ENCODE measurements around the gene PEX6. TPM values are rescaled to one million over a fixed set of nuclear protein-coding genes. Genes with fewer than 3 reads are reported as not detected.

Gene PEX6
- total RNA-seq, 1 experiment from 2014 or later, result 26.1 TPM

- ChIA-PET CTCF (no interaction called here), POLR2A (ENCODE audit: low non-redundant PET) (no interaction called here)
- Histone ChIP-seq H3K9me3 (ENCODE audit: low read depth, low read length, poor library complexity, severe bottlenecking) (no peaks in the 10 kb centered on the region), H3K4me1 (ENCODE audit: insufficient read depth, low read length, poor library complexity, severe bottlenecking) (peaks cover 7% of the 10 kb centered on the region), H3K36me3 (ENCODE audit: insufficient read depth, low read length, poor library complexity, severe bottlenecking) (peaks cover 58% of the 10 kb centered on the region), H3K27ac (ENCODE audit: low read depth, low read length, poor library complexity, severe bottlenecking) (no peak overlapping the region), H3K27me3 (replicated peaks; ENCODE audit: insufficient read depth, low read depth, low read length, poor library complexity) (no peaks in the 10 kb centered on the region), H3K4me3 (ENCODE audit: low read depth, low read length, poor library complexity, severe bottlenecking) (no peak overlapping the region)
- TF ChIP-seq, protein P1, sequence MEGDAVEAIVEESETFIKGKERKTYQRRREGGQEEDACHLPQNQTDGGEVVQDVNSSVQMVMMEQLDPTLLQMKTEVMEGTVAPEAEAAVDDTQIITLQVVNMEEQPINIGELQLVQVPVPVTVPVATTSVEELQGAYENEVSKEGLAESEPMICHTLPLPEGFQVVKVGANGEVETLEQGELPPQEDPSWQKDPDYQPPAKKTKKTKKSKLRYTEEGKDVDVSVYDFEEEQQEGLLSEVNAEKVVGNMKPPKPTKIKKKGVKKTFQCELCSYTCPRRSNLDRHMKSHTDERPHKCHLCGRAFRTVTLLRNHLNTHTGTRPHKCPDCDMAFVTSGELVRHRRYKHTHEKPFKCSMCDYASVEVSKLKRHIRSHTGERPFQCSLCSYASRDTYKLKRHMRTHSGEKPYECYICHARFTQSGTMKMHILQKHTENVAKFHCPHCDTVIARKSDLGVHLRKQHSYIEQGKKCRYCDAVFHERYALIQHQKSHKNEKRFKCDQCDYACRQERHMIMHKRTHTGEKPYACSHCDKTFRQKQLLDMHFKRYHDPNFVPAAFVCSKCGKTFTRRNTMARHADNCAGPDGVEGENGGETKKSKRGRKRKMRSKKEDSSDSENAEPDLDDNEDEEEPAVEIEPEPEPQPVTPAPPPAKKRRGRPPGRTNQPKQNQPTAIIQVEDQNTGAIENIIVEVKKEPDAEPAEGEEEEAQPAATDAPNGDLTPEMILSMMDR (conservative IDR thresholded peaks at IDR 0.05; ENCODE audit: low read depth, low read length), result peak; percentile 61
- TF ChIP-seq EZH2 (IDR thresholded peaks at IDR 0.05; ENCODE audit: borderline replicate concordance, low read depth, low read length, poor library complexity, severe bottlenecking), result no peak
- no TSS peak for BruUV-seq (replicated peaks)
- peak; percentile 66 for DNase-seq (ENCODE audit: low spot score)
- intact Hi-C loops (cut with micrococcal nuclease; ENCODE audit: unreplicated experiment), result loop anchor here (1.0 kb wide), 1 partner anchor 134 kb away; no protein-coding TSS in a partner anchor
These were observed 30.1 kb upstream of the PEX6 start for GRCh38 chr6:43009124-43009523.

DNA sequence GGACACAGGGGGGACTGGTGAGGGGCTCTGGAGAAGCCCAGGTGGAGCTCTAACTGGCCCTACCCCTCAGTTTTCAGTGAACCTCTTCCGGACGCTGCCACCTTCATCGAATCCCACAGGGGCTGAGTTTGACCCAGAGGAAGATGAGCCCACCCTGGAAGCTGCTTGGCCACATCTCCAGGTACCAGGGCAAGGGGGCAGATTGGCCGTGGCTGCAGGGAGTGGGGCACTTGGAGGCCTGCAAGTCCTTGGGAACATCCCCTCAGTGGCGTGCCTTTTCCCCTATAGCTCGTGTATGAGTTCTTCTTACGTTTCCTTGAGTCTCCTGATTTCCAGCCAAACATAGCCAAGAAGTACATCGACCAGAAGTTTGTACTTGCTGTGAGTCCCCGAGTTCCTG, 28.1 kb upstream of the PEX6 start:
- no peaks in the 10 kb centered on the region for H3K9me3 ChIP-seq (ENCODE audit: low read depth, low read length, poor library complexity, severe bottlenecking)
- no peak for DNase-seq (ENCODE audit: low spot score)
- no peak for TF ChIP-seq EZH2 (IDR thresholded peaks at IDR 0.05; ENCODE audit: borderline replicate concordance, low read depth, low read length, poor library complexity, severe bottlenecking)
- TF ChIP-seq, protein P1 (conservative IDR thresholded peaks at IDR 0.05; ENCODE audit: low read depth, low read length), result no peak
- intact Hi-C loops (cut with micrococcal nuclease; ENCODE audit: unreplicated experiment), result no loop called here
- POLR2A ChIA-PET (ENCODE audit: low non-redundant PET), result interaction anchor here (0.7 kb wide), 1 partner anchor 118 kb away, joined by 3 read pairs; no protein-coding TSS in a partner anchor
- no peak overlapping the region for H3K27ac ChIP-seq (ENCODE audit: low read depth, low read length, poor library complexity, severe bottlenecking)
- no peaks in the 10 kb centered on the region for H3K27me3 ChIP-seq (replicated peaks; ENCODE audit: insufficient read depth, low read depth, low read length, poor library complexity)
- H3K4me1 ChIP-seq (ENCODE audit: insufficient read depth, low read length, poor library complexity, severe bottlenecking), result no peaks in the 10 kb centered on the region
- BruUV-seq (replicated peaks), result no TSS peak
- CTCF ChIA-PET, result interaction anchor here (0.5 kb wide), 1 partner anchor 149 kb away, joined by 5 read pairs; no protein-coding TSS in a partner anchor
- peaks cover 52% of the 10 kb centered on the region for H3K36me3 ChIP-seq (ENCODE audit: insufficient read depth, low read length, poor library complexity, severe bottlenecking)
- H3K4me3 ChIP-seq (ENCODE audit: low read depth, low read length, poor library complexity, severe bottlenecking), result no peak overlapping the region

- ChIA-PET POLR2A (ENCODE audit: low non-redundant PET) (interaction anchor here (0.7 kb wide), 1 partner anchor 118 kb away, joined by 3 read pairs; no protein-coding TSS in a partner anchor), CTCF (interaction anchor here (0.5 kb wide), 1 partner anchor 1398 kb away, joined by 4 read pairs; no protein-coding TSS in a partner anchor)
- DNase-seq (ENCODE audit: low spot score), result no peak
- intact Hi-C loops (cut with micrococcal nuclease; ENCODE audit: unreplicated experiment), result no loop called here
- Histone ChIP-seq H3K4me3 (ENCODE audit: low read depth, low read length, poor library complexity, severe bottlenecking) (no peak overlapping the region), H3K9me3 (ENCODE audit: low read depth, low read length, poor library complexity, severe bottlenecking) (no peaks in the 10 kb centered on the region), H3K4me1 (ENCODE audit: insufficient read depth, low read length, poor library complexity, severe bottlenecking) (no peaks in the 10 kb centered on the region), H3K27me3 (replicated peaks; ENCODE audit: insufficient read depth, low read depth, low read length, poor library complexity) (no peaks in the 10 kb centered on the region), H3K36me3 (ENCODE audit: insufficient read depth, low read length, poor library complexity, severe bottlenecking) (peaks cover 44% of the 10 kb centered on the region), H3K27ac (ENCODE audit: low read depth, low read length, poor library complexity, severe bottlenecking) (no peak overlapping the region)
- TF ChIP-seq EZH2 (IDR thresholded peaks at IDR 0.05; ENCODE audit: borderline replicate concordance, low read depth, low read length, poor library complexity, severe bottlenecking), result no peak
- TF ChIP-seq, protein P1 (conservative IDR thresholded peaks at IDR 0.05; ENCODE audit: low read depth, low read length), result no peak
- no TSS peak for BruUV-seq (replicated peaks)
These were observed 27.3 kb upstream of the PEX6 start for GRCh38 chr6:43006251-43006650.
